HG03108 (cell line): ENCODE results near the gene VAPB.
"Not testable (repeated sequence)": the region's sequence is repeated elsewhere in the genome, so short reads cannot be mapped to it uniquely, and the experiment has no call there.

Experiments
- ATAC-seq: cut with Tn5 transposase; IDR thresholded peaks from one replicate; pipeline ENCODE4 v1.9.1; 2021; ENCODE audit warnings: moderate library complexity; ENCODE audit not compliant: unreplicated experiment

VAPB gene

GRCh38 chr20:58388882-58389323 lies at the start of gene VAPB:
VAPB (plus strand) TSS chr20:58389229; CDS start chr20:58389460, 231 bp downstream.
- peak; percentile 92 for ATAC-seq

- no peak for ATAC-seq
These were observed 49.3 kb upstream of the VAPB start for GRCh38 chr20:58339741-58340140.

- no peak for ATAC-seq
These were observed 48.9 kb upstream of the VAPB start for GRCh38 chr20:58340151-58340550.

- no peak for ATAC-seq
These were observed 48.2 kb upstream of the VAPB start for GRCh38 chr20:58340853-58341252.

GRCh38 chr20:58342104-58342945 lies 46.7 kb upstream of the VAPB start:
- ATAC-seq, result no peak

- ATAC-seq, result no peak
These were observed 44.3 kb upstream of the VAPB start for GRCh38 chr20:58344741-58345140.

- ATAC-seq, result no peak
These were observed 39.5 kb upstream of the VAPB start for GRCh38 chr20:58349570-58349969.

- ATAC-seq, result no peak
These were observed 36.6 kb upstream of the VAPB start for GRCh38 chr20:58352468-58352867.

- no peak for ATAC-seq
These were observed 29.6 kb upstream of the VAPB start for GRCh38 chr20:58359441-58359840.

- ATAC-seq, result no peak
These were observed 28.1 kb upstream of the VAPB start for GRCh38 chr20:58360936-58361335.

GRCh38 chr20:58361481-58362205 lies 27.4 kb upstream of the VAPB start:
- no peak for ATAC-seq

- ATAC-seq, result no peak
These were observed 26.9 kb upstream of the VAPB start for GRCh38 chr20:58362206-58362516.

- no peak for ATAC-seq
These were observed 26.1 kb upstream of the VAPB start for GRCh38 chr20:58362970-58363369.

GRCh38 chr20:58366866-58367265 lies 22.2 kb upstream of the VAPB start:
- ATAC-seq, result no peak

- no peak for ATAC-seq
These were observed 16.2 kb upstream of the VAPB start for GRCh38 chr20:58372806-58373205.

GRCh38 chr20:58373296-58373695 lies 15.7 kb upstream of the VAPB start:
- not testable (repeated sequence) for ATAC-seq

GRCh38 chr20:58374027-58374850 lies 14.8 kb upstream of the VAPB start:
- no peak for ATAC-seq

GRCh38 chr20:58374906-58375758 lies 13.9 kb upstream of the VAPB start:
- no peak for ATAC-seq

- no peak for ATAC-seq
These were observed 13.2 kb upstream of the VAPB start for GRCh38 chr20:58375759-58376352.

- no peak for ATAC-seq
These were observed 12.0 kb upstream of the VAPB start for GRCh38 chr20:58377017-58377416.
